Prostate gland (tissue), 2 donors: ENCODE results near the gene SMARCB1. TPM values are rescaled to one million over a fixed set of nuclear protein-coding genes. Genes with fewer than 3 reads are reported as not detected.

Experiments
- DNase-seq: peaks from one replicate; pipeline ENCODE4 v3.0.0-alpha.2; 2019; ENCODE audit warnings: low spot score
- H3K27ac ChIP-seq, 2 donors: fragments of 200-600 bp; sonication (generic); 2 replicates each; pipeline ENCODE4 v1.5.1; 2017 to 2019
- H3K27me3 ChIP-seq: fragments of 200-600 bp; sonication (generic); replicated peaks from 2 replicates; pipeline ENCODE4 v1.5.1; 2019; ENCODE audit not compliant: insufficient read depth
- H3K36me3 ChIP-seq, 2 donors: fragments of 200-600 bp; sonication (generic); 1 replicate in 1 of 2; 2 replicates in 1 of 2; pipeline versions ENCODE4 v1.5.1 to v1.8.1; 2017 to 2019
- H3K4me1 ChIP-seq: fragments of 200-600 bp; sonication (generic); replicated peaks from 2 replicates; pipeline ENCODE4 v1.5.1; 2019
- H3K4me3 ChIP-seq, 2 donors: fragments of 200-600 bp; sonication (generic); 2 replicates each; pipeline ENCODE4 v1.5.1; 2017 to 2019
- H3K9me3 ChIP-seq: fragments of 200-600 bp; sonication (generic); 2 replicates; pipeline ENCODE4 v1.5.1; 2017
- CTCF ChIP-seq, 4 experiments: fragments of 200-600 bp in 2 of 4; fragments of 450-650 bp in 2 of 4; sonication (generic) in 2 of 4; IDR thresholded peaks; 1 replicate in 3 of 4; 2 replicates in 1 of 4; pipeline ENCODE4 v1.5.1; 2016 to 2019; ENCODE audit warnings: antibody characterized with exemption in 4 of 4, mild to moderate bottlenecking in 2 of 4, moderate library complexity in 2 of 4
- POLR2A ChIP-seq: fragments of 450-650 bp; IDR thresholded peaks from one replicate; pipeline ENCODE4 v1.6.1; 2016; ENCODE audit warnings: antibody characterized with exemption, mild to moderate bottlenecking
- POLR2AphosphoS5 ChIP-seq: sonication (generic); formaldehyde crosslinking; IDR thresholded peaks from one replicate; pipeline ENCODE4 v1.6.1; 2017; ENCODE audit warnings: antibody characterized with exemption
- WGBS: methylation state at CpG from one replicate; pipeline ENCODE4 v1.1.5; 2018; 5-methylcytosine and 5-hydroxymethylcytosine counted together
- intact Hi-C: fragments of 100-400 bp; cut with DNase I; formaldehyde crosslinking; loops from one replicate; pipeline ENCODE4 v1.14.2; 2022
- total RNA-seq, 2 donors: library from RNA; depleted of rRNA; stranded (reverse); fragments of >200 nt; gene quantifications; one replicate each; pipeline ENCODE4 v1.1.0, GENCODE V29; 2016

Gene SMARCB1
- total RNA-seq, 2 donors from 2014 or later = 77.2 to 136 TPM

GRCh38 chr22:23847991-23848864, 61.5 kb downstream of the SMARCB1 start:
- 69% methylated on average over 24 of the region's 24 CpGs for WGBS
- intact Hi-C loops = loop anchor here (5.0 kb wide), 3 partner anchors 61 to 446 kb away; partner anchors contain the start of gene SMARCB1

GRCh38 chr22:23849009-23850006, 62.5 kb downstream of the SMARCB1 start:
- WGBS = 24% methylated on average over 56 of the region's 62 CpGs
- intact Hi-C loops = loop anchor here (5.0 kb wide), 3 partner anchors 62 to 447 kb away; partner anchors contain the start of gene SMARCB1
- H3K36me3 ChIP-seq = no peaks in the 10 kb centered on the region

More at GRCh38 chr22:23847991-23848864, 61.5 kb downstream of the SMARCB1 start:
- Histone ChIP-seq H3K36me3 (no peaks in the 10 kb centered on the region), H3K27ac (no peak overlapping the region), H3K4me1 (peaks cover 5% of the 10 kb centered on the region), H3K27me3 (no peaks in the 10 kb centered on the region), H3K4me3 (no peak overlapping the region), H3K9me3 (no peaks in the 10 kb centered on the region)
- DNase-seq = no peak
- TF ChIP-seq POLR2A = no peak
- no peak for TF ChIP-seq CTCF (IDR thresholded peaks at IDR 0.05)
- TF ChIP-seq POLR2AphosphoS5 = no peak

GRCh38 chr22:23850136-23850611, 63.4 kb downstream of the SMARCB1 start:
- DNase-seq = no peak
- no peaks in the 10 kb centered on the region for H3K27me3 ChIP-seq
- TF ChIP-seq POLR2A (no peak), CTCF (IDR thresholded peaks at IDR 0.05) (no peak), POLR2AphosphoS5 (no peak)

More at GRCh38 chr22:23849009-23850006, 62.5 kb downstream of the SMARCB1 start:
- DNase-seq = peak; percentile 66
- no peak overlapping the region for H3K27ac ChIP-seq
- TF ChIP-seq POLR2A (no peak), CTCF (IDR thresholded peaks at IDR 0.05) (peak; percentile 91 to 97 (median 96)), POLR2AphosphoS5 (peak; percentile 70)
- no peaks in the 10 kb centered on the region for H3K9me3 ChIP-seq
- no peak overlapping the region for H3K4me3 ChIP-seq
- no peaks in the 10 kb centered on the region for H3K27me3 ChIP-seq
- H3K4me1 ChIP-seq = peaks cover 5% of the 10 kb centered on the region

GRCh38 chr22:23856721-23857605, 70.2 kb downstream of the SMARCB1 start:
- TF ChIP-seq CTCF (IDR thresholded peaks at IDR 0.05) (peak in 1 of 4 experiments; percentile 30), POLR2AphosphoS5 (no peak)
- Histone ChIP-seq H3K9me3 (no peaks in the 10 kb centered on the region), H3K4me3 (peak overlapping the region; percentile 45 to 51), H3K4me1 (no peaks in the 10 kb centered on the region), H3K27ac (peak overlapping the region; percentile 87 to 89), H3K27me3 (no peaks in the 10 kb centered on the region), H3K36me3 (no peaks in the 10 kb centered on the region)
- 3% methylated on average over 52 of the region's 58 CpGs for WGBS
- peak; percentile 42 for DNase-seq
- intact Hi-C loops = loop anchor here (5.0 kb wide), 1 partner anchor 325 kb away; no protein-coding TSS in a partner anchor

More at GRCh38 chr22:23850136-23850611, 63.4 kb downstream of the SMARCB1 start:
- H3K27ac ChIP-seq = no peak overlapping the region
- no peaks in the 10 kb centered on the region for H3K36me3 ChIP-seq
- no peak overlapping the region for H3K4me3 ChIP-seq
- WGBS = 76% methylated on average over 16 of the region's 16 CpGs
- H3K9me3 ChIP-seq = no peaks in the 10 kb centered on the region
- H3K4me1 ChIP-seq = peaks cover 5% of the 10 kb centered on the region
- intact Hi-C loops = no loop called here
